GM12873 (cell line): Measurements from ENCODE around the gene SH3GL3.

Experiments used
- TF ChIP-seq, protein P1 (sequence below): IDR thresholded peaks from 2 replicates; pipeline ENCODE4 v1.5.1; 2012; ENCODE audit warnings: low read depth, mild to moderate bottlenecking, moderate library complexity, low read length, control low read depth; ENCODE audit not compliant: insufficient read depth; ENCODE audit errors: missing control alignments

The SH3GL3 gene

GRCh38 chr15:83486363-83486762, 39.2 kb downstream of the SH3GL3 start:
- TF ChIP-seq, protein P1, sequence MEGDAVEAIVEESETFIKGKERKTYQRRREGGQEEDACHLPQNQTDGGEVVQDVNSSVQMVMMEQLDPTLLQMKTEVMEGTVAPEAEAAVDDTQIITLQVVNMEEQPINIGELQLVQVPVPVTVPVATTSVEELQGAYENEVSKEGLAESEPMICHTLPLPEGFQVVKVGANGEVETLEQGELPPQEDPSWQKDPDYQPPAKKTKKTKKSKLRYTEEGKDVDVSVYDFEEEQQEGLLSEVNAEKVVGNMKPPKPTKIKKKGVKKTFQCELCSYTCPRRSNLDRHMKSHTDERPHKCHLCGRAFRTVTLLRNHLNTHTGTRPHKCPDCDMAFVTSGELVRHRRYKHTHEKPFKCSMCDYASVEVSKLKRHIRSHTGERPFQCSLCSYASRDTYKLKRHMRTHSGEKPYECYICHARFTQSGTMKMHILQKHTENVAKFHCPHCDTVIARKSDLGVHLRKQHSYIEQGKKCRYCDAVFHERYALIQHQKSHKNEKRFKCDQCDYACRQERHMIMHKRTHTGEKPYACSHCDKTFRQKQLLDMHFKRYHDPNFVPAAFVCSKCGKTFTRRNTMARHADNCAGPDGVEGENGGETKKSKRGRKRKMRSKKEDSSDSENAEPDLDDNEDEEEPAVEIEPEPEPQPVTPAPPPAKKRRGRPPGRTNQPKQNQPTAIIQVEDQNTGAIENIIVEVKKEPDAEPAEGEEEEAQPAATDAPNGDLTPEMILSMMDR: no peak

- TF ChIP-seq, protein P1: no peak
Observed at GRCh38 chr15:83487519-83487918, 40.4 kb downstream of the SH3GL3 start.

GRCh38 chr15:83489690-83490089, 42.5 kb downstream of the SH3GL3 start:
- TF ChIP-seq, protein P1: no peak

DNA sequence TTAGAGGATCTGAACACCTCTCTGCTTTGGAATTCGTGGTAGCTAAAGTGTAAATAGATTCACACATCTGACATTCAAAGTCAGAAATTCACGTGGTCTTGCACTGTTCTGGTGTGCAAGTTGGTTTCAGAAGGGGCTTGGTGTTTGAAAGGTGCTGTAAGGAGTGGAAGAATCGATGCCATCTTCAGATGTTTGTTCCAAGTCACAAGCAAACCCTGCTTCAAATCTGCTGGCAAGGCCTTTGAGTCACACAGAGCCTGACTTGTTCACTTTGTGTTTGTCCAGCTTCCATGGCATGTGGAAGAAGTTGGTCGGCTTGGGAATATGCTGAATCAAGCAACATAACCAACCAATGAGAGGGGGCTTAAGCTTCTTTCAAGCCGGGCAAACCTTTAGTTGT, 44.3 kb downstream of the SH3GL3 start:
- TF ChIP-seq, protein P1: no peak

- TF ChIP-seq, protein P1: no peak
Observed at GRCh38 chr15:83496766-83497165, 49.6 kb downstream of the SH3GL3 start.

- TF ChIP-seq, protein P1: no peak
Observed at GRCh38 chr15:83498374-83498773, 51.2 kb downstream of the SH3GL3 start.

- TF ChIP-seq, protein P1: no peak
Observed at GRCh38 chr15:83498801-83499200, 51.7 kb downstream of the SH3GL3 start.
